ENCODE results near the gene CYP3A4. TPM values are rescaled to one million over a fixed set of nuclear protein-coding genes. Genes with fewer than 3 reads are reported as not detected.

The CYP3A4 gene
- total and polyA plus RNA-seq, 4 donors: 0.37 TPM; not detected in 3

DNA sequence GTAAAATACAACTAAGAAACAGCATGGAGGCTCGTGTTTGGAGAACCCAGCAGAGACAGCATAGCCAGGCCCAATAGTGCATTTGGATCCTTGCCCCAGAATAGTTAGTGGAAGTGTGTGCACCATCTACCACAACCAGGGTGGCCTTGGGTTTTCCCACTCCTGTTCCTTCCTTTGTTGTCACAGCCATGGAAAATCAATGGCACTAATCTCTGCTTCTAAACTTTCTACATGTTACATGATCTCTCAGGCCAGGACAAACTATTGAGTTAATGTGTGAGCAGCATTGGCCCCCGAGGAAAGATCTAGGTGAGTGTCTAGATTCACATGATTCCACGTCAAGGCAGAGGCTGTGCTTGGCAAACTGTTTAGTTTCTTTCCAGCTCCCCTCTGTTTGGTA, 51.0 kb downstream of the CYP3A4 start:
- ATAC-seq (ENCODE audit: insufficient read depth, low FRiP score) (no peak), DNase-seq (no peak)
- TF ChIP-seq, protein P1, sequence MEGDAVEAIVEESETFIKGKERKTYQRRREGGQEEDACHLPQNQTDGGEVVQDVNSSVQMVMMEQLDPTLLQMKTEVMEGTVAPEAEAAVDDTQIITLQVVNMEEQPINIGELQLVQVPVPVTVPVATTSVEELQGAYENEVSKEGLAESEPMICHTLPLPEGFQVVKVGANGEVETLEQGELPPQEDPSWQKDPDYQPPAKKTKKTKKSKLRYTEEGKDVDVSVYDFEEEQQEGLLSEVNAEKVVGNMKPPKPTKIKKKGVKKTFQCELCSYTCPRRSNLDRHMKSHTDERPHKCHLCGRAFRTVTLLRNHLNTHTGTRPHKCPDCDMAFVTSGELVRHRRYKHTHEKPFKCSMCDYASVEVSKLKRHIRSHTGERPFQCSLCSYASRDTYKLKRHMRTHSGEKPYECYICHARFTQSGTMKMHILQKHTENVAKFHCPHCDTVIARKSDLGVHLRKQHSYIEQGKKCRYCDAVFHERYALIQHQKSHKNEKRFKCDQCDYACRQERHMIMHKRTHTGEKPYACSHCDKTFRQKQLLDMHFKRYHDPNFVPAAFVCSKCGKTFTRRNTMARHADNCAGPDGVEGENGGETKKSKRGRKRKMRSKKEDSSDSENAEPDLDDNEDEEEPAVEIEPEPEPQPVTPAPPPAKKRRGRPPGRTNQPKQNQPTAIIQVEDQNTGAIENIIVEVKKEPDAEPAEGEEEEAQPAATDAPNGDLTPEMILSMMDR (IDR thresholded peaks at IDR 0.05; ENCODE audit: control extremely low read depth, extremely low read depth): no peak
- Histone ChIP-seq H3K36me3 (ENCODE audit: control insufficient read depth in 4 of 4, insufficient read depth in 4 of 4, low read length in 4 of 4) (no peaks in the 10 kb centered on the region), H3K4me3 (no peak overlapping the region), H3K9ac (ENCODE audit: insufficient read depth in 1 of 2, low read length in 2 of 2) (no peak overlapping the region), H3K27me3 (ENCODE audit: control insufficient read depth in 3 of 3, insufficient read depth in 3 of 3, low read length in 2 of 3) (no peaks in the 10 kb centered on the region), H3K27ac (ENCODE audit: low read depth in 1 of 2, low read length in 1 of 2) (no peak overlapping the region), H3K4me1 (ENCODE audit: control insufficient read depth in 5 of 5, insufficient read depth in 5 of 5, low read length in 5 of 5) (peaks cover 0 to 10% (median 6%) of the 10 kb centered on the region in 5 donors), H3K9me3 (ENCODE audit: control insufficient read depth in 4 of 4, insufficient read depth in 3 of 4, low read length in 3 of 4) (no peaks in the 10 kb centered on the region)
- WGBS, 2 donors: 90 to 95% methylated on average over 3 of the region's 3 CpGs

DNA sequence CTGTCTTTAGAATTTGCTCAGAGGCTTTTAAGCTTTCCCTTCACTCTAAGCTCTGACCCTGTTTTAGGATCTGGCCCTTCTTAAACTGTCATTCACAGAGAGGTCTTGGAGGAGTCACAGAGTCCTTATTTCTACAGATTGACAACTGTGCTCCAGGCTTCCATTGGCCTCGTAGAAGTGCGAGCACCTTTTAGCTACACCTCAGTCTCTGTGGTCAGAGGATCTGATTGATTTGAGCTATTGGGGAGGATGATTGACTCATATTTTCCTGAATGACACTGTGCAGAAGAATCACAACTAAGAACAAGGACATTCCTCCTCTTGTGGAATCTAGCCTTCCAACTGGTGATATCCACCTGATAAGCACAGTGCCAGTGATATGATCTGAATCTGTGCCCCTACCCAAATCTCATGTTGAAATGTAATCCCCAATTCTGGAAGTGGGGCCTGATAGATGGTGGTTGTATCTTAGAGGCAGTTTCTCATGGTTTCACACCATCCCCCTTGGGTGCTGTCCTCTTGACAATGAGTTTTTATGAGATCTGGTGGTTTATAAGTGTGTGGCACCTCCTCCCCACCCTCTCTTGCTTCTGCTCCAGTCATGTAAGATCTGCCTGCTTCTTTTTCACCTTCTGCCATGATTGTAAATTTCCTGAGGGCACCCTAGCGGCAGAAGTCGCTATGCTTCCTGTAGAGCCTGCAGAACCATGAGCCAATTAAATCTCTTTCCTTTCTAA, 52.2 kb downstream of the CYP3A4 start:
- Histone ChIP-seq H3K27ac (ENCODE audit: low read depth in 1 of 2, low read length in 1 of 2) (no peak overlapping the region), H3K27me3 (ENCODE audit: control insufficient read depth in 3 of 3, insufficient read depth in 3 of 3, low read length in 2 of 3) (no peaks in the 10 kb centered on the region), H3K9me3 (ENCODE audit: control insufficient read depth in 4 of 4, insufficient read depth in 3 of 4, low read length in 3 of 4) (no peaks in the 10 kb centered on the region), H3K4me3 (no peak overlapping the region), H3K36me3 (ENCODE audit: control insufficient read depth in 4 of 4, insufficient read depth in 4 of 4, low read length in 4 of 4) (no peaks in the 10 kb centered on the region), H3K9ac (ENCODE audit: insufficient read depth in 1 of 2, low read length in 2 of 2) (no peak overlapping the region), H3K4me1 (ENCODE audit: control insufficient read depth in 5 of 5, insufficient read depth in 5 of 5, low read length in 5 of 5) (peaks cover 0 to 10% (median 6%) of the 10 kb centered on the region in 5 donors)
- no peak for ATAC-seq (ENCODE audit: insufficient read depth, low FRiP score)
- no peak for DNase-seq
- TF ChIP-seq, protein P1 (IDR thresholded peaks at IDR 0.05; ENCODE audit: control extremely low read depth, extremely low read depth): no peak
- WGBS, 2 donors: 93 to 96% methylated on average over 4 of the region's 4 CpGs

DNA sequence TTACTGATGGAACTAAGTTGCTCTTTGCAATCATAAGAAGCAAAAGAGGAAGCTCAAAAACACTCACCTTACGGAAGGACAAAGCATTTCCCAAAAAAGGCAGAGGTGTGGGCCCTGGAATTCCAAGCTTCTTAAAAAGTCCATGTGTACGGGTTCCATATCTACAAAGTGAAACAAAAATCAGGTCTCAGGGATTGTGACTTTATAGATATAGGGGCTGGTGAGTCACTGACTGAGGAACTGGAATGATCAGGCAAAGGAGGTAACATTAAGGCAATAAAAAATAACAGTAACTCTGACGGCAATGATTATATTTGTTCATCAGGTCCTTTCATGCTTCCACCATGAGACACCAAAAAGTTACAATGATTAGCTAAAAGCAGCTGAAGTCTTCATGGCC, 53.0 kb downstream of the CYP3A4 start:
- no peak for DNase-seq
- H3K9me3 ChIP-seq (ENCODE audit: control insufficient read depth in 4 of 4, insufficient read depth in 3 of 4, low read length in 3 of 4): no peaks in the 10 kb centered on the region
- H3K4me3 ChIP-seq: no peak overlapping the region
- H3K4me1 ChIP-seq (ENCODE audit: control insufficient read depth in 5 of 5, insufficient read depth in 5 of 5, low read length in 5 of 5): peaks cover 0 to 10% (median 6%) of the 10 kb centered on the region in 5 donors
- 73 to 76% methylated on average over 3 of the region's 3 CpGs for WGBS, 2 donors
- H3K9ac ChIP-seq (ENCODE audit: insufficient read depth in 1 of 2, low read length in 2 of 2): no peak overlapping the region
- H3K27me3 ChIP-seq (ENCODE audit: control insufficient read depth in 3 of 3, insufficient read depth in 3 of 3, low read length in 2 of 3): no peaks in the 10 kb centered on the region
- no peak for ATAC-seq (ENCODE audit: insufficient read depth, low FRiP score)
- no peak overlapping the region for H3K27ac ChIP-seq (ENCODE audit: low read depth in 1 of 2, low read length in 1 of 2)
- TF ChIP-seq, protein P1 (IDR thresholded peaks at IDR 0.05; ENCODE audit: control extremely low read depth, extremely low read depth): no peak
- no peaks in the 10 kb centered on the region for H3K36me3 ChIP-seq (ENCODE audit: control insufficient read depth in 4 of 4, insufficient read depth in 4 of 4, low read length in 4 of 4)

Measured in lung (tissue), 12 donors.